Stimulated activated CD4-positive, alpha-beta T cell treated with anti-CD3 and anti-CD28 coated beads, Interleukin-1b, Interleukin-23, amount 100 ng/mL, for 48 hours (primary cell): Measurements from ENCODE around the gene G3BP2.
A peak's percentile ranks its signal among the peaks of the same experiment; 100 is the strongest.
"Not testable (repeated sequence)": the region's sequence is repeated elsewhere in the genome, so short reads cannot be mapped to it uniquely, and the experiment has no call there.

Experiments
- DNase-seq: peaks from one replicate; pipeline ENCODE4 v3.0.0-alpha.2; 2020

G3BP2 gene

GRCh38 chr4:75673027-75673958, at the start of gene G3BP2:
Gene G3BP2 (minus strand): TSS chr4:75673411. CDS start chr4:75662025, 11,386 bp downstream.
- peak; percentile 98 for DNase-seq

- DNase-seq: no peak
Measured at GRCh38 chr4:75722417-75722816, 49.2 kb upstream of the G3BP2 start.

- DNase-seq: no peak
Measured at GRCh38 chr4:75718529-75718928, 45.3 kb upstream of the G3BP2 start.

GRCh38 chr4:75717408-75717807, 44.2 kb upstream of the G3BP2 start:
- no peak for DNase-seq

- not testable (repeated sequence) for DNase-seq
Measured at GRCh38 chr4:75716054-75716453, 42.8 kb upstream of the G3BP2 start.

GRCh38 chr4:75715105-75715799, 42.0 kb upstream of the G3BP2 start:
- no peak for DNase-seq

- no peak for DNase-seq
Measured at GRCh38 chr4:75714704-75715103, 41.5 kb upstream of the G3BP2 start.

GRCh38 chr4:75714011-75714410, 40.8 kb upstream of the G3BP2 start:
- DNase-seq: no peak

- DNase-seq: no peak
Measured at GRCh38 chr4:75710246-75710645, 37.0 kb upstream of the G3BP2 start.

- peak; percentile 13 for DNase-seq
Measured at GRCh38 chr4:75708218-75708691, 35.0 kb upstream of the G3BP2 start.

- no peak for DNase-seq
Measured at GRCh38 chr4:75705198-75705977, 32.2 kb upstream of the G3BP2 start.

- no peak for DNase-seq
Measured at GRCh38 chr4:75702919-75703411, 29.8 kb upstream of the G3BP2 start.

GRCh38 chr4:75699299-75699698, 26.1 kb upstream of the G3BP2 start:
- no peak for DNase-seq

GRCh38 chr4:75698963-75699228, 25.7 kb upstream of the G3BP2 start:
- no peak for DNase-seq

GRCh38 chr4:75698162-75698962, 25.2 kb upstream of the G3BP2 start:
- peak; percentile 26 for DNase-seq

GRCh38 chr4:75696581-75696980, 23.4 kb upstream of the G3BP2 start:
- no peak for DNase-seq

- no peak for DNase-seq
Measured at GRCh38 chr4:75696071-75696470, 22.9 kb upstream of the G3BP2 start.

GRCh38 chr4:75692066-75692465, 18.9 kb upstream of the G3BP2 start:
- DNase-seq: not testable (repeated sequence)

GRCh38 chr4:75687125-75687524, 13.9 kb upstream of the G3BP2 start:
- not testable (repeated sequence) for DNase-seq

- peak; percentile 12 for DNase-seq
Measured at GRCh38 chr4:75686346-75686745, 13.1 kb upstream of the G3BP2 start.

GRCh38 chr4:75685546-75686189, 12.5 kb upstream of the G3BP2 start:
- DNase-seq: no peak
